GM21367 (cell line): ENCODE results near the gene BCL2L13.
"Not testable (repeated sequence)": the region's sequence is repeated elsewhere in the genome, so short reads cannot be mapped to it uniquely, and the experiment has no call there.

Experiments
- ATAC-seq: cut with Tn5 transposase; IDR thresholded peaks from one replicate; pipeline ENCODE4 v1.9.1; 2021; ENCODE audit not compliant: unreplicated experiment

BCL2L13 gene

DNA sequence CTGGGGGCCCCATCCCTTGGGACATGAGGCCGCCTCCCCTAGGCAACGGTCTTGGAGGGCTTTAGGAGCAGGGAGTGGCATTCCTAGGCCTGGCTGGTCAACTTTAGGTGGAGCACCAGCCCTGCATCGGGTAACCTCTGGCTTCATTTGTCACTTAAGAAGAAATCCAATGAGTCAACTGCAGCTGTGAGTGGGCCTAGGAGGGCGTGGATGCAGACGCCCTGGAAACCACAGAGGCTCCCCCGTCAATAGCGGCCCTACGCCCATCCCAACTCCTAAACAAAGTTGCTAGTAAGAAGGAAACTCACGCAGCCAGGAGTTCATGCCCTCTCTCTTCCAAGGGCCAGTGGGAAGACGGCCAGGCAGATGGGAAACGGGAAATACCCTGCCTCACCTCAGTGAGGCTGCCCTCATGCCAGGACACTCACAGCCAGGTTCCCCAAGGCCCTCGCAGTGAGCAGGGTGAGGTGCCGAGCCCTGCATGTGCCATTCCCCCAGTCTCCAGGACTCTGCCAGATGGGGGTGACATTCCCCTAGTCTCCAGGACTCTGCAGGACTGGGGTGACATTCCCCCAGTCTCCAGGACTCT lies 114.9 kb downstream of the BCL2L13 start:
- no peak for ATAC-seq

DNA sequence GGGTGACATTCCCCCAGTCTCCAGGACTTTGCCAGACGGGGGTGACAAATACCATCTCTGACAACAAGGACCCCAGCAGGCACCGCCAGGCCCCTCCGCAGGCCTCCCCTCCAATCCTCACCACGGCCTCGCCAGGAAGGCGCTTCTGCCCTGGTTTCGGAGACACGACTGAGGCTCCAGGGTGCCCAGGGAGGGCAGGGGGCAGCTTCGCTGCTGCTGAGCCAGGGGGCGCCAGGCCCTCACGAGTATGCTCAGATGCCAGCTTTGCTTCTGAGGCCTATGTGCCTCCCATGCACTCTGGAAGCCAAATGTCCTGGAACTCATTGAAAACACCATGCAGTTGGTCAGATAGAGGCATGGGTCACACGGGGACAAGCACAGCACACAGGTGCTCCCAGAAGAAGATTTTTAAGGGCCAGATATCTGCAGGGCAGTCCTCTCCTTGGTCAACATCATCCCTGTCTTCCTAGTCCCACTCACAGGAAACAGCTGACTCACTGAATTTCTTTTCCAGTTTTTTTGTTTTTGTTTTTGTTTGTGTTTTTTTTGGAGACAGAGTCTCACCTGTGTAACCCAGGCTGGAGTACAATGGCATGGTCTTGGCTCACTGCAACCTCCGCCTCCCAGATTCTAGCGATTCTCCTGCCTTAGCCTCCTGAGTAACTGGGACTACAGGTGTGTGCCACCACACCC lies 115.8 kb downstream of the BCL2L13 start:
- no peak for ATAC-seq

- ATAC-seq, result no peak
These were observed 122.6 kb downstream of the BCL2L13 start for GRCh38 chr22:17761138-17761488.

DNA sequence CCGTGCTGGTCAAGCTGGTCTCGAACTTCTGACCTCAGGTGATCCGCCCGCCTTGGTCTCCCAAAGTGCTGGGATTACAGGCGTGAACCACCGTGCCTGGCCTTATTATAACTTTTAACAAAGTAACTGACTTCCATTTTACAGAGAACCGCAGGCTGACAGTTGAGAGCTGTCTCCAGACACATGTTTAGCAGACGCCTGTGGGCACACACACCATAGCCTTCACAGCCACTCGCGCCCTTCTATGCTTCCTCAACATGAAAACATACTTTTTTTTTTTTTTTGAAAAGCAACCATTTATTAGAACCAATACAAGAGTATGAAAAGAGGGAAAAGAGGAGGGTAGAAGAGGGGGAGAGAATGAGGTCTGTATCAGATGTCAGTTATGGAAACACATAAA lies 124.9 kb downstream of the BCL2L13 start:
- not testable (repeated sequence) for ATAC-seq

- ATAC-seq, result no peak
These were observed 125.5 kb downstream of the BCL2L13 start for GRCh38 chr22:17764036-17764435.

GRCh38 chr22:17764852-17765251 lies 126.3 kb downstream of the BCL2L13 start:
- ATAC-seq, result not testable (repeated sequence)

- ATAC-seq, result no peak
These were observed 128.9 kb downstream of the BCL2L13 start for GRCh38 chr22:17767233-17768065.

DNA sequence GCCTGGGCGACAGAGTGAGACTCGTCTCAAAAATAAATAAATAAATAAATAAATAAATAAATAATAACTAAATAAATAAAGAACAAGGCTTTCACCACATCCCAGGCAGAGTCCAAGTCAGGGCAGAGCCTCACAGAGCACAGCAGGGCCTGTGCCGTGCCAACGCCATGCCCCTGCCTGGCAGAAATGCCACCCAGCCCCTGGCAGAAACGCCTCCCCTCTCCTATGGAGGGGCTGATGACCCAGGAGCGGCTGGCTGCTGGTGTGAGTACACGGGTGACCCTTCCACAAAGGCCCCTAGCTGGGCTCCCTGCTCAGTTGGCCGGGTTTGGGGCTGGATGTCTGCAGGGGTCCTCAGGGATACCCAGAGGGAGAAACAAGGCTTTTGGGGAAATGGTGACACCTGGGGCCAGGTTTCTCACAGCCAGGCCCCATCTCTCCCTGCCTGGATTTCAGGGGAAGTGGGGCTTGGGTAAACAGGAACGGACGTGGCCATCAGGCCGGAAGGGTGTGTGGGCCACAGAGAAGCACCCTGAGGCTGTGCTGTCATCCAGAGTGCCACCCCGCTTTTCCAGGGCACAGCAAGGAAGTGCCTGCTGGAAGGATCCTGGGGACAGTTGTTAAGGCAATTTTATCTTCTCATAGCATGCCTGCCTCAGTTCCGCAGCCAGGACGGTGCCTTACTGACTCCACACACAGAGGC lies 130.6 kb downstream of the BCL2L13 start:
- no peak for ATAC-seq

- no peak for ATAC-seq
These were observed 131.1 kb downstream of the BCL2L13 start for GRCh38 chr22:17769716-17770082.

GRCh38 chr22:17770180-17771077 lies 131.9 kb downstream of the BCL2L13 start:
- ATAC-seq, result no peak

- no peak for ATAC-seq
These were observed 133.8 kb downstream of the BCL2L13 start for GRCh38 chr22:17772249-17772957.

GRCh38 chr22:17772958-17773605 lies 134.5 kb downstream of the BCL2L13 start:
- ATAC-seq, result no peak

- no peak for ATAC-seq
These were observed 135.1 kb downstream of the BCL2L13 start for GRCh38 chr22:17773606-17774205.

DNA sequence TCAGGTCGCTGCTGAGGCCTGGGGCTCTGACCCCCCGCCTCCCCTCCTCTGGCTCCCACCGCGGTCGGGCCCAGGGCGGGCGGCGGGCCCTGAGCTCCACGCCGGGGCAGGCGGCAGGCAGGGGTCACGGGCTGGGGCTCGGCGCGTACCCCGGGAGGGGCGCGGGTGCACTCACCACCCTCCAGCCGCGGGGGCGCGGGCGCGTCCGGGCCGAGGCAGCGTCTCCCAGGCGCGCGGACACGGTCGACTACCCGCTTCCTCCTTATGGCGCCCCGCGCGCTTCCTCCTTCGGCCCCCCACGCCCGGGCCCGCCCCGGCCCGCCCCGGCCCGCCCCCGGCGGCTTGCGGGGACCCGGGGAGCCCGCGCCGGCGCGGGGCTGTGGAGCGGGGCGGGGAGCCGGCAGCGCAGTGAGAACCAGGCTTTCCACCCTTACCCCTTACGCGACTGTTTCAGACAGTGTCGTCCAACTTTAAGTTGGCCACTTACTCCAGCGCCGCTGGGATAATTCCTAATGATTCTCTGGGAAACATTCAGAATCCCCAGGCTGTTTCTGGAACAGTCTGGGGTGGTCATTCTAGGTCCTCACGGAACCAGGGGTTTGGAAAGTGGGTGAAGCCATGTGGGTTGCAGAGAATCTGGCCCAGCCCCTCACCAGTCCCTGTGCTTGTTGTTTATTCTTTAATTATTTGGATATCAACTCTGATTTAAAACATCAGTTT lies 135.8 kb downstream of the BCL2L13 start, which contains the start of gene BID:
TSS of gene BID (minus strand) at position 264 of the 720 bp plus-strand sequence. CDS start 24,353 bp downstream, outside the sequence.
- no peak for ATAC-seq

- ATAC-seq, result no peak
These were observed 136.5 kb downstream of the BCL2L13 start for GRCh38 chr22:17774926-17775685.

DNA sequence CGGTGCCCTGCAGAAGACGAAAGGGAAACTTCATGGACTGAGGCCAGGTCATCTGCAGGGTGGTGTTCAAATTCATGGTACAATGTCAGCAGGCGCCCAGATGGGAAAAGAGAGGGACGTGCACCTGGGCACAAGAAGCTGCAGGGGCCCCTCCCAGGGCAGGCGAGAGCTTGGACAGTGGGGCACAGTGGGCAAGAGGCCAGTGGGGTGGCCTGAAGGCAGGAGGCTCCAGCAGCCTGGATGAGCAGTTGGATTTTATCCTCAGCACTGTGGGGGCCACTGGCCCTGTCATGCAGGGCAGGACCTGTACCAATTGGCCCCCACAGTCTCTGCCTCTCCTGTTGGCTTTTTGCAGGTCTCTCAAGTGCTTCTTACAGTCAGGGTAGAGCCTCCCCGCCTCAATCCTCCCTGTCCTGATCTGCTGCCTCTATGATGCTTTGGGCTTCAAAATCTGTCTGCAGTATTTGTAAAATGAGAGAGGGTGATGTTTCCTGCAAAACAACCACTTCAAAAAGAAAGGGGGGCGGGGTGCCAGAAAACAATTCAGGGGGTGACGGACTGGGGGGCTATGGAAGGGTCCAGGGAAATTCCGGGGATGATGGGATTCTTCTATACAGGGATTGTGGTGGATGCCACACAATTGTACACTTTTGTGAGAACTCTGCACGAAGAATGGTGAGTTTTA lies 137.4 kb downstream of the BCL2L13 start:
- no peak for ATAC-seq
